ENCODE data around the gene PLEKHG1.

PLEKHG1 gene

DNA sequence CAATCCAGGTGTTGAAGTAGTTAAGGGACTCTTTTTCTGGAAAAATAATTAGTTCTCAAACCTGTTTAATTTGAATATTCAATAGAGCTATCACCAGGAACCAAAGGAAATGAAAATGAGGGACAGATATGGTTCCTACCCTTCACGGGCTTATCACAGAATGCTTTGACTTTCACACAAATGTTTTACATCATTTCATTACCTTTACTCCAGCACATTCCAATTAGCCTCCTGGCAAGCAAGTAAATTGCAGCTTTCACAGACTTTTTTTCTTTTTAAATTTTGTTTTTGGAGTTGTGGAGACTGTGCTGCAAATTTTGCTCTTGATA lies 35.2 kb downstream of the PLEKHG1 start:
- H3K4me1 ChIP-seq (ENCODE audit: insufficient read depth, low read length), result no peaks in the 10 kb centered on the region
- H3K9me3 ChIP-seq (ENCODE audit: insufficient read depth, low read depth, low read length), result no peaks in the 10 kb centered on the region
- H3K27me3 ChIP-seq (ENCODE audit: insufficient read depth, low read length), result no peaks in the 10 kb centered on the region
- no peak overlapping the region for H3K27ac ChIP-seq (ENCODE audit: low read length)
- no peak overlapping the region for H3K9ac ChIP-seq (ENCODE audit: low read depth, low read length)
- H3K4me3 ChIP-seq (ENCODE audit: low read length), result no peak overlapping the region
- no peaks in the 10 kb centered on the region for H3K36me3 ChIP-seq (ENCODE audit: insufficient read depth, low read depth, low read length)

DNA sequence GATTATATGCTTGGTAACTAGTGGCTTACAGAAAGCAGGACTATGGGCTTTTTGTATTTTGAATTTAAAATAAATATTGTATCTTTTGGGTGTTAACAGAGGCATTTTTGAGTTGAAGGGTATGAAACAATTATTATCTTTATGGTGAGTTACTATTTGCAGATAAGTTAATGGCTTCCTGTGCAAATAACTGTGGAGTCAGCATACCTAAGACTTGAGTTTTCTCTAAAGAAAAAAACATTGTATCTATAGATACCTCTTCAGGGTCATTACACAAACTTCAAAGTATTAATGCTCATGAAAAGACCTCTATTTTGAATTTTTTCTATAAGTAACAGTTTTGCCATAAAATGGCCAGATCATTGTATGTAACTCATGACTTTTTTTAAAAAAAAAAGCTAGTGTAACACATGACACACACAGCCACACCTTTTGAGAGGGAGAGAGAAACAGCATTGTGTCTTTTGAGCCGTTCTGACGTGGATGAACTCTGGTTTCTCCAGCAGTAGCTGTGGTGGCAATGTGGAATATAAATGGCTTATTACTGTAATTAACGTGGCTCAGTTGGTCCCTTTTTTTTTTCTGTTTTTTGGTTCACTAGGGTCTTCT lies 36.3 kb downstream of the PLEKHG1 start:
- Histone ChIP-seq H3K4me3 (ENCODE audit: low read length) (no peak overlapping the region), H3K27me3 (ENCODE audit: insufficient read depth, low read length) (no peaks in the 10 kb centered on the region), H3K27ac (ENCODE audit: low read length) (no peak overlapping the region), H3K9ac (ENCODE audit: low read depth, low read length) (no peak overlapping the region), H3K36me3 (ENCODE audit: insufficient read depth, low read depth, low read length) (no peaks in the 10 kb centered on the region), H3K9me3 (ENCODE audit: insufficient read depth, low read depth, low read length) (no peaks in the 10 kb centered on the region), H3K4me1 (ENCODE audit: insufficient read depth, low read length) (no peaks in the 10 kb centered on the region)

DNA sequence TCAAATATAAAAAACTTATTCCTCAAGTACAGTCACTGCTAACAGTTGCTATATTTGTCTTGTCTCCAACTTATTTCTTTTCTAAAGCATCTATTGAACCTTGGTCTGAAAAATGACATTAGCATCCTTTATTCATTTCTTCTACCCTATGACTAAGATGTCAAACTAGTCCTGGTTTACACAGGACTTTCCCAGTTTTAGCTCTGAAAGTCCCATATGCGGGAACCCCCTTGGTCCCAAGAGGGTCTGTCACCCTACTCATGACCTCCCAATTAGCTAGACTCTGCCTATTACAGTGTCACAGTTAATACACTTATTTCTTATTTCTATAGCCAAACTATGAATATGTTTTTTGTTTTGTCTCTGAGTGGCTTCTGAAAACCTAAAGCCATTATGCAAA lies 37.1 kb downstream of the PLEKHG1 start:
- Histone ChIP-seq H3K4me1 (ENCODE audit: insufficient read depth, low read length) (no peaks in the 10 kb centered on the region), H3K4me3 (ENCODE audit: low read length) (no peak overlapping the region), H3K36me3 (ENCODE audit: insufficient read depth, low read depth, low read length) (no peaks in the 10 kb centered on the region), H3K9me3 (ENCODE audit: insufficient read depth, low read depth, low read length) (no peaks in the 10 kb centered on the region), H3K27me3 (ENCODE audit: insufficient read depth, low read length) (no peaks in the 10 kb centered on the region), H3K9ac (ENCODE audit: low read depth, low read length) (no peak overlapping the region), H3K27ac (ENCODE audit: low read length) (no peak overlapping the region)

DNA sequence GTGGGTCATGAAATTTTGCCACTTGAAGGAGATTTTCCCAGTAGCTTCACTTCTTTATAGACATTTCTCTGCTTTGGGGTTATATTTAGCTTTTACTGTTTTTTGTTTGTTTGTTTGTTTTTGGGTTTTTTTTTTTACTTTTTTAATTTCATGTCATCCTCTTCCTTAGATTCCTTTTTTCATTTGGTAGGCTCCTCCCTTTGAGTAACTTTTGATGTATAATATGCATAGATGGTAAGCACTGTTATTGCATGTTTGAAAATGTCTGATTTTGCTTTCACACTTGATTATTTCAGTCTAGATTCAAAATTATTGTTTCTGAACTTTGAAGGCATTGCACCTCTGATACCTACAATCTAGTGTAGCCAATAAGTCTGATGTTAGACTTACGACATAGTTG lies 37.6 kb downstream of the PLEKHG1 start:
- H3K4me3 ChIP-seq (ENCODE audit: low read length), result no peak overlapping the region
- no peaks in the 10 kb centered on the region for H3K27me3 ChIP-seq (ENCODE audit: insufficient read depth, low read length)
- no peaks in the 10 kb centered on the region for H3K4me1 ChIP-seq (ENCODE audit: insufficient read depth, low read length)
- no peak overlapping the region for H3K9ac ChIP-seq (ENCODE audit: low read depth, low read length)
- no peaks in the 10 kb centered on the region for H3K9me3 ChIP-seq (ENCODE audit: insufficient read depth, low read depth, low read length)
- H3K27ac ChIP-seq (ENCODE audit: low read length), result no peak overlapping the region
- H3K36me3 ChIP-seq (ENCODE audit: insufficient read depth, low read depth, low read length), result no peaks in the 10 kb centered on the region

DNA sequence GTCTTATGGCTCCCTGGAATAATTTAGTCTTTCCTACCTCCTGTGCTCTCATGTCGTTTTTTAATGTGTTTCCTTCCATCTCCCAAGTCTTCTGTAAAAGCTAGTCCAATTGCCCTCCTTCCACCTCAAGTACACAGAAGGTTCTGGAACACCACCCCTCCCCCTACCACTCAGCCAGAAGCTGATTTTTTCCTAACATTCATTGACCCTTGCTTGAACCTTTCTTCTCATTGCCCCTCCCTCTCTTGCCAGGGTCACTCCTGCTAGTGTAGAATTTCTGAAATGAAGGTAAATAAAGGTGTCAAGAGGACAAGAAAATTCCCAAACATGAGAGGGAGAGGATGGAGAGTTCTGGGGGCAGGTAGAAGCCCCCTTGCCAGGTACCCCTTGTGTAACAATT lies 38.6 kb downstream of the PLEKHG1 start:
- Histone ChIP-seq H3K27me3 (ENCODE audit: insufficient read depth, low read length) (no peaks in the 10 kb centered on the region), H3K4me1 (ENCODE audit: insufficient read depth, low read length) (no peaks in the 10 kb centered on the region), H3K4me3 (ENCODE audit: low read length) (no peak overlapping the region), H3K27ac (ENCODE audit: low read length) (no peak overlapping the region), H3K36me3 (ENCODE audit: insufficient read depth, low read depth, low read length) (no peaks in the 10 kb centered on the region), H3K9me3 (ENCODE audit: insufficient read depth, low read depth, low read length) (no peaks in the 10 kb centered on the region), H3K9ac (ENCODE audit: low read depth, low read length) (no peak overlapping the region)

DNA sequence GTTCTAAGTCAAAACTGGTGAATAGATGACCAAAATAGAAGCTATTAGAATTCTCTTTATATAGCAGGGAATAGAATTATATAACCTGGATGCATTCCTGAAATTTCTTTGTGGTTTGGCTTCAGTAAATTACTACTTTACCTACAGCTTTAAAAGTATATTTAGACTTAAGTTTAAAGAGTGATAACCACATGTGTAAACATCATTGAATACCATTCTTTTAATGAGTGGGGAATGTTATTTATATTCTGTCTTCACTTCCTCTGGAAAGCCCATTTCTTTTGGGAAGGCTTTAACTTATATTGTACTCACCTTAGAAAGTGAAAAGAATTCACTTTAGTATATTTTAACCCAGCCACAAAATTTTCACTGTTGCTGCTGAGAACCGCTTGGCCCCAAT lies 39.1 kb downstream of the PLEKHG1 start:
- H3K9ac ChIP-seq (ENCODE audit: low read depth, low read length), result no peak overlapping the region
- no peaks in the 10 kb centered on the region for H3K36me3 ChIP-seq (ENCODE audit: insufficient read depth, low read depth, low read length)
- H3K4me3 ChIP-seq (ENCODE audit: low read length), result no peak overlapping the region
- H3K4me1 ChIP-seq (ENCODE audit: insufficient read depth, low read length), result no peaks in the 10 kb centered on the region
- H3K27me3 ChIP-seq (ENCODE audit: insufficient read depth, low read length), result no peaks in the 10 kb centered on the region
- no peaks in the 10 kb centered on the region for H3K9me3 ChIP-seq (ENCODE audit: insufficient read depth, low read depth, low read length)
- no peak overlapping the region for H3K27ac ChIP-seq (ENCODE audit: low read length)

DNA sequence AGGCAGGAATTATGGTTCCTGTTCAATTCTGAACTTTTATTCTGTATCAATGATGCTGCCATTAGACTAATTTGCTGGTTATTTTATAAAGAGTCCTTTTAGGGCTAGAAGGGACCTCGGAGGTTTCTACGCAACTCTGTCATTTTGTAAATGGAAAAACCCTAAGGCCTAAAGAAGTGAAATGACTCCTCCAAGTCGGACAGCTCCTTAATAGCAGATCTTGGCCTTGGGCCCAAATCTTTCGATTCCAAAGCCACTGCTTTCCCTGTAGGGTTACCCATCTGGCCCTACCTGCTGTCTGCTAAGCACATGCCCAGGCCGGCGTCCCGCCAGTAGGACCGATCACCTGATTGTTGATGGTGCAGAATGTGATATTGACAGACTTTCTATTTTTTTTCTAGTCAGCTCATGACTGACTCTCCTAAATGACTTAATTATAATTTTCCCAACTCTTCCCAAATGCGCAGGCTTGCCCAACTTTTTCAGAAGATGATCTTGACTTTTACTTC lies 40.2 kb downstream of the PLEKHG1 start:
- H3K4me3 ChIP-seq (ENCODE audit: low read length), result no peak overlapping the region
- no peaks in the 10 kb centered on the region for H3K27me3 ChIP-seq (ENCODE audit: insufficient read depth, low read length)
- H3K27ac ChIP-seq (ENCODE audit: low read length), result no peak overlapping the region
- H3K9ac ChIP-seq (ENCODE audit: low read depth, low read length), result no peak overlapping the region
- H3K36me3 ChIP-seq (ENCODE audit: insufficient read depth, low read depth, low read length), result no peaks in the 10 kb centered on the region
- H3K9me3 ChIP-seq (ENCODE audit: insufficient read depth, low read depth, low read length), result no peaks in the 10 kb centered on the region
- no peaks in the 10 kb centered on the region for H3K4me1 ChIP-seq (ENCODE audit: insufficient read depth, low read length)

DNA sequence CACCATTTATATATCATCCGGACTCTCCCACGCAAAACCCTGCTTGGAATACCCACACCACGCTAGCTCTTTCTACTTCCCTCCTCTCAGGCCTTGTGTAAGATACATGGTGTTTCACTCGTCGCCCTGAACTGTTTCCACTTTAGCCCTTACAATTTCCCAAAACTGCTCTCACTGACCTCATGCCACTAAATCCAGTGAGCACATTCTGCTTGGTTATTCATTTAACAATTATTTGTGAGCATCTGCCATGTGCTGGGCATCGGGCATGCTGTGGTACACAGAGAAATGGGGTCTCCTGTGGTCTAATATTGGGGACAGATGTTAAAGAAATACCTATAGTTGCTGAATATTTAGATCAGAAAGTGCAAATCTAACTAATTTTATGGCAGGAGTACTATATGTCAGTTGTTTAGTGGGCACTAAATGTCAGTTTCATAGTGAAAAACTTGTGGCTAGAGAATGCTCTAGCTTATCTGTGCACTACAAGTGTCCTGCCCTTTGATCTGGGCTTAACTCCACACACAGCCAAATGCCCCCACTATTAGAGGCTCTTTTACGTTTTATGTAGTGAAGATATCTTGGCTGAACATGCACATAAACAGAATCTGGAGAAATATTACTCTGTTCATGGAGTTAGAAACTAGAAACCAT lies 41.0 kb downstream of the PLEKHG1 start:
- Histone ChIP-seq H3K27ac (ENCODE audit: low read length) (no peak overlapping the region), H3K9ac (ENCODE audit: low read depth, low read length) (no peak overlapping the region), H3K9me3 (ENCODE audit: insufficient read depth, low read depth, low read length) (no peaks in the 10 kb centered on the region), H3K4me1 (ENCODE audit: insufficient read depth, low read length) (no peaks in the 10 kb centered on the region), H3K36me3 (ENCODE audit: insufficient read depth, low read depth, low read length) (no peaks in the 10 kb centered on the region), H3K4me3 (ENCODE audit: low read length) (no peak overlapping the region), H3K27me3 (ENCODE audit: insufficient read depth, low read length) (no peaks in the 10 kb centered on the region)

DNA sequence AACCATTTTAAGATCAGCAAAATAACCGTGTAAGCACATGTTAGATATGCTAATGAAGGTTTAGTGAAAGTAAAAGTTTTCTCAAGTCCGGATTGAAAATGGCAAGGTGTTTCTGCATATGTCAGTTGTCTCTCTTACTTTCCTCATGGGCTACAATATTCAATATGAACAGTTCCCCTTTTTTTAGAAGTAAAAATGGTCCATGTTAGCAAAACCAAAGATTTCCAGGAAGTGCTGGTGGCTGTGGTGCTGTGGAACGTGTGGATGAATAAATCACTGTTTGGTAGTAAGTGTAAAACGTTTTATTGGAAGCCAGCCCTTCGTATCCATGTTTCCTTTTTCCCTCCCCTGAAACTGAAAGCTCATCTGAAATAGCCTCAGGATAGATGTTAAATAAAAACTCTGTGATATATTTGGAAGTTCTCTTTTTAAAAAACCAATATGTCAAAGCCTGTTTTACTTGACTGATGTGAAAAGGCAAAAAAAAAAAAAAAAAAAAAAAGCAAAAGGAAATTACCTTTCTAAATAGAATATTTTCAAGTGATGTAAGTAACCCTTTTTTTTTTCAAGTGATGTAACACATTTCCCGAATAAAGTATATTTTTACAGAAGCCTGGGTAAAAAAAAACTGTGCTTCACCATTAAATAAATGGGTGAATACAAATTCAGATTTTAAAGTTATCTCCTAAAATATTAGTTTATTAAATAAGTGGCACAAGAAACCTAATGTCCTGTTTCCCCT lies 41.9 kb downstream of the PLEKHG1 start:
- Histone ChIP-seq H3K4me1 (ENCODE audit: insufficient read depth, low read length) (no peaks in the 10 kb centered on the region), H3K36me3 (ENCODE audit: insufficient read depth, low read depth, low read length) (no peaks in the 10 kb centered on the region), H3K4me3 (ENCODE audit: low read length) (no peak overlapping the region), H3K27ac (ENCODE audit: low read length) (no peak overlapping the region), H3K27me3 (ENCODE audit: insufficient read depth, low read length) (no peaks in the 10 kb centered on the region), H3K9ac (ENCODE audit: low read depth, low read length) (no peak overlapping the region), H3K9me3 (ENCODE audit: insufficient read depth, low read depth, low read length) (no peaks in the 10 kb centered on the region)

DNA sequence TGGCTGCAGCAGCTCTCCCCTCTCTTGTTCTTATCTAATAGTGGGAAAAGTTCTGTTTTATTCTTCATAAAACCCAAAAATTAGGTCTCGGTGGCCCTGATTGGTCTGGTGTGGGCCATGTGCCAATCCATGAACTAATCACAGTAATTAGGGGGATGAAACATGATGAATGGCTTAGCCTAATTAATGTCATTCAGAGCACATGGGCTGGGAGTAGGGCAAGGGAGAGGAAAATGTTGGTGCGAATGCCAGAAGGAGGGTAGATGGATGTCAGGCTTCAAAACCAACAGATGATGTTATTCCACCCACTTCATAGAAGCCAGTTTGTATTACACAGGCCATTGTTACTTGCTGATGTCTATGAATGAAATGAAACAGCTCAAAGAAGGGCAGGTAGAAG lies 46.5 kb downstream of the PLEKHG1 start:
- Histone ChIP-seq H3K36me3 (ENCODE audit: insufficient read depth, low read depth, low read length) (no peaks in the 10 kb centered on the region), H3K27ac (ENCODE audit: low read length) (no peak overlapping the region), H3K9ac (ENCODE audit: low read depth, low read length) (no peak overlapping the region), H3K4me3 (ENCODE audit: low read length) (no peak overlapping the region), H3K27me3 (ENCODE audit: insufficient read depth, low read length) (no peaks in the 10 kb centered on the region), H3K4me1 (ENCODE audit: insufficient read depth, low read length) (no peaks in the 10 kb centered on the region), H3K9me3 (ENCODE audit: insufficient read depth, low read depth, low read length) (no peaks in the 10 kb centered on the region)

DNA sequence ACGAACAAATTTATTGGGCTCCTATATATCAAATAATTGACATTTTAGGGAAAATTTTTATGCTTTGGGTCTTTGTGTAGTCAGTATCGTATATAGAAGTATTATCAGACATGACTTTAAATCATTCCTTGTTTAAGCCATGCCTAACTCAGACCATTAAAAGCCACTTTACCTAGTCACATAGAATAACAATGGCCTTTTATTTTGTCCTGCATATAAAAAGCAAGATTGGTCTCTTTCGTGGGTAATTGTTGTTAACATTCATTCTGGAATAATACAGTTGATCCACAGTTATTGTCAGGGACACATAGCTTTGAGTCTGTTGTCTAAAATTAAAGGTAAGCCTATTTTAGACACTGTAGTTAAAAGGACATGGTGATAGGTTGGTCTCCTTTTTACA lies 47.4 kb downstream of the PLEKHG1 start:
- H3K27ac ChIP-seq (ENCODE audit: low read length), result no peak overlapping the region
- H3K4me1 ChIP-seq (ENCODE audit: insufficient read depth, low read length), result no peaks in the 10 kb centered on the region
- H3K36me3 ChIP-seq (ENCODE audit: insufficient read depth, low read depth, low read length), result no peaks in the 10 kb centered on the region
- H3K9ac ChIP-seq (ENCODE audit: low read depth, low read length), result no peak overlapping the region
- no peak overlapping the region for H3K4me3 ChIP-seq (ENCODE audit: low read length)
- H3K27me3 ChIP-seq (ENCODE audit: insufficient read depth, low read length), result no peaks in the 10 kb centered on the region
- H3K9me3 ChIP-seq (ENCODE audit: insufficient read depth, low read depth, low read length), result no peaks in the 10 kb centered on the region
